GM21526 (cell line): ENCODE data around the gene DBP.

ENCODE experiments used
- ATAC-seq: cut with Tn5 transposase; IDR thresholded peaks from one replicate; pipeline ENCODE4 v1.9.1; 2021; ENCODE audit warnings: moderate library complexity; ENCODE audit not compliant: unreplicated experiment, low FRiP score

DBP gene

DNA sequence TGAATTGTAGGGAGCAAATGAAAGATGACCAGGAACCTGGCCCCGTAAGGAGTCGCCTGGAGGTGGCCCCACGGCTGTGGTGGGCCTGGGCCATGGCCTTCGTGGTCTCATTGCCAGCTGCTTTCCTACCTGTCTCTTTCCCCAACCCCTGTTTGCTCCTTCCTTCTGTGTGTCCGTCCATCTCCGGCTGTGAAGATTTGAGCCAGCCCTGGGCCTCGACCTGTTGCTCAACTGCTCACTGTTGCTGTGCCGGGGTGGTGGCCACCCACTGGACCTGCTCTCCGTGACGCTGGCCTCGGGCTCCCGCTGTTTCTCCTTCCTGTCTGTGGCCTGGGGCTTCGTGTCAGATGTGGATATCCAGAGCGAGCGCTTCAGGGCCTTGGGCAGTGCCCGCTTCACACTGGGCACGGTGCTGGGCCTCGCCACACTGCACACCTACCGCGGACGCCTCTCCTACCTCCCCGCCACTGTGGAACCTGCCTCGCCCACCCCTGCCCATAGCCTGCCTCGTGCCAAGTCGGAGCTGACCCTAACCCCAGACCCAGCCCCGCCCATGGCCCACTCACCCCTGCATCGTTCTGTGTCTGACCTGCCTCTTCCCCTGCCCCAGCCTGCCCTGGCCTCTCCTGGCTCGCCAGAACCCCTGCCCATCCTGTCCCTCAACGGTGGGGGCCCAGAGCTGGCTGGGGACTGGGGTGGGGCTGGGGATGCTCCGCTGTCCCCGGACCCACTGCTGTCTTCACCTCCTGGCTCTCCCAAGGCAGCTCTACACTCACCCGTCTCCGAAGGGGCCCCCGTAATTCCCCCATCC lies 8.5 kb downstream of the DBP start:
- no peak for ATAC-seq

DNA sequence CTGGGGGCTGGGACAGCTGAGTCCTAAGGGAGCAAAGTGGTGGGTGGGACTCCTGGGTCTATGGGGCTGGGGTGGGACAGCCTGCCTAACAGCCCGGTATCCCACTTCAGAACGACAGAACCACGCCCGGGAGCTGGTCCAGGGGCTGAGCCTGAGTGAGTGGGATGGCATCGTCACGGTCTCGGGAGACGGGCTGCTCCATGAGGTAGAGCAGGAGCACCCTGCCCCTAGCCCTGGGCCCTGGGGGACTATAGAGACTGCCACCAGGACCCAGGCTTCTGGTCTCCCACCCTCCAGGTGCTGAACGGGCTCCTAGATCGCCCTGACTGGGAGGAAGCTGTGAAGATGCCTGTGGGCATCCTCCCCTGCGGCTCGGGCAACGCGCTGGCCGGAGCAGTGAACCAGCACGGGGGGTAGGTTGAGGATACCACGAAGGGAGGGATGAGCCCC lies 9.3 kb downstream of the DBP start:
- no peak for ATAC-seq

DNA sequence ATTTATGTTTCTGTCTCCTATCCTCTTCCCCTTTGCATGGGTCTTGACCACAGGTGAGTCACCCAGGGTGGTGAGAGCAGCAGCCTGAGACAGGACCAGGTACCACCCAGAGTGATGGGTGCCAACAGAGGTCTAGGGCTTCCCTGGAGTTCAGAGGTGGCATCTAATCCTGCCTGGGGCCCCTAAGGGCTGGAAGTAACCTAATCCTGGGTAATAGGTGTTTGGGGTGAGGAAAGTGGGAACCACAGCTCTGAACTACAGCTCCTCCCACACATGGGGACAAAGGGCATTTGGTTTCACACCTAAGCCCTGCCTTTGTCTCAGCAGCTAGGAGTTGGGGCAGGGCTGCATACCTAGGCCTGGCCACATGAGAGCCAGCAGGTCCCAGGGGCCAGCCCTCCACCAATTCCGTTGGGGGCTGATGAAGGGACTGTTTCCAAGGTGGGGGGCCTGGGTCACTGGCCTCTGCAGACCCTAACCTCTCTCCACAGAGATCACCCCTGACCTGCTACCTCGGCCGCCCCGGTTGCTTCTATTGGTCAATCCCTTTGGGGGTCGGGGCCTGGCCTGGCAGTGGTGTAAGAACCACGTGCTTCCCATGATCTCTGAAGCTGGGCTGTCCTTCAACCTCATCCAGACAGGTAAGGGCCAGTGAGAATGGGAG lies 9.8 kb downstream of the DBP start:
- ATAC-seq = no peak

DNA sequence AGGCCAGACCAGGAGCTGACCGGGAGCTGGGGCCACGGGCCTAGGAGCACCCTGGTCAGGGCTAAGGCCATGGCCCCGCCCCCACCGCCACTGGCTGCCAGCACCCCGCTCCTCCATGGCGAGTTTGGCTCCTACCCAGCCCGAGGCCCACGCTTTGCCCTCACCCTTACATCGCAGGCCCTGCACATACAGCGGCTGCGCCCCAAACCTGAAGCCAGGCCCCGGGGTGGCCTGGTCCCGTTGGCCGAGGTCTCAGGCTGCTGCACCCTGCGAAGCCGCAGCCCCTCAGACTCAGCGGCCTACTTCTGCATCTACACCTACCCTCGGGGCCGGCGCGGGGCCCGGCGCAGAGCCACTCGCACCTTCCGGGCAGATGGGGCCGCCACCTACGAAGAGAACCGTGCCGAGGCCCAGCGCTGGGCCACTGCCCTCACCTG lies 11.3 kb downstream of the DBP start:
- ATAC-seq = no peak

DNA sequence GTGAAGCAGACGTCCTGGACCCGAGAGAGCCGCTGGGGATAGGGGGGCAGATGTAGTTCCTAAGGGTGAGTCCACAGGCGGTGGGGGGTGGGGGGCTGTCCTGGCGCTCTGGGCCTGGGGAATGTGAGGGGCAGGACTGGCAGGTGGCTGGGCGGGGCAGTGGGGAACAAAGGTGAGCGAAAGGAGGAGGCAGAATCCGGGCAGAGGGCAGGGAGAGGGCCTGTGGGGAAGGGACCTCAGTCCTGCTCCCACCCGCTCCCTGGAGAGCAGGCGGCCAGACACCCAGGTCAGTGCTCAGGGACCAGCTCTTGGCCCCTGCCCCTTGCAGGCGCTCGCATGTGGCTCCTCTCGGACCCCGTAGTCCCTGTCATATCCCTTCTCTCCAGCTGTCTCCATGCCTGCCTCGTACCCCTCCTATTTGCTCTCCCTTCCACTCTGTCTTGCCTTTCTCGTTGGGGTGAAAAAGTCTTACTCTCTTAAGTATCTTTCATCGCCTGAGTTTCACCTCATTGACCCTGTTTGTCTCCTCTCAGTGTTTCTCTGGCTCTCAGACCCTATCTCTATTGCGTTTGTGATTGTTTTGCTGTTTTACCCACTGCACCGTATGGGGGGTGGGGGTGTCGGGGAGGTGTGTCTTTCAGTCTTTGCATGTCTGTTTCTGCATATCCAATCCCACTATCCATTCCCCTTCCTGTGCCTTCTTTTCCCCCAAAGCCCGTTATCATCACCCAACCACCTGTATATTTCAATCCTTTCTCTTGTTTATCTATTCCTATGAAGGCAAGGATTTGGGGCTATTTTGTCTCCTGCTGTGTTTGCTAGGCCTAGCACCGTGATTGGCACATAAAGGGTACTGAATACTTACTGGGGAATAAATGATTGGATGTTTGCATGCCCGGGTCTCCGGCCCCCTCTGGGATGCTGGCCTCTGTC lies 12.1 kb downstream of the DBP start:
- no peak for ATAC-seq

DNA sequence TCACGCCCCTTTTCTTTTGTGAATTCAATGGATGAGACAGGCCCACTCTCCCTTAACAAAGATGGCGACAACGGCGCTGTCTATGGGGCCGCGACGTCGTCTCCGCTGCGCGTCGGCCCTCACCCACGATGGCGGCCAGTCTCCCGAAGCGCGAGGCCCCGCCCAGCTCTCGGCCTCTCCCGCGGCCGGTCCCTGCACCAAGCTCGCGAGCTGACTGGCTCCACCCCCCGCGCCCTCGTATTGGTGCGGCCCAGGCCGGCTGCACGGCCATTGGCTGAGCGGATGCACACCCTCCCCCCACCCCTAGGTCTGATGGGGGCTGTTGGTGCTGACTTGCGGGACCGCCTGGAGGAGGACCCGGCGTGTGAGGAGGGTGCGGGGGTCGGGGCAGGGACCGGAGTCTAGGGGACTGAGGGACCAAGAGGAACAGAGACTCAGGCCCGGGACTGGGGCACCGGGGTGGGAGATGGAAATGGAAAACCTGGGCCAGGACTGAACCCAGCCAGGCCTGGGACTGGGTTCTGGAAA lies 13.0 kb downstream of the DBP start:
- peak; percentile 51 for ATAC-seq

DNA sequence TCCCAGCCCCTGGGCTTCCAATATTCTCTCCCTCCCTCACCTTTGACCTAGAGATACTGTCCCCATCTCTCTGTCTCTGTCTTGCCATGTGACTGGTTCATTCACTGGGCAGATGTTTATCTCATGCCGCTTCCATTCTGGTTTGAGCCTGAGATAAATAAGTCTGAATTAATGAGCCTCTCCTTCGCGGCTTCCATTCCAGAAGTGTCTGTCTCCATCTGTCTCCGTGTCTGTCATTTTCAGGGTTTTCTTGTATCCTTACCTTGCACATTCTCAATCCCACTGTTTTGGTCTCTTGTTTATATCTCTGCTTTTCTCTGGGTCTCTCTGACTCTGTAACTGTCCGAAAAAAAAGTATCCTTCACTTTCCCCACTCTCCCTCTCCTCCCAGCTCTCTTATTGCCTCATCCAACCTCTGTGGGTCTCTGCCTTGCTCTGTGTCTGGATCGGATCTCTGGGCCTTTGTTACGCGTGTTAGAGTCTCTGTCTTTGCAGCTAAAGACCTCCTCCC lies 13.6 kb downstream of the DBP start:
- ATAC-seq = no peak

DNA sequence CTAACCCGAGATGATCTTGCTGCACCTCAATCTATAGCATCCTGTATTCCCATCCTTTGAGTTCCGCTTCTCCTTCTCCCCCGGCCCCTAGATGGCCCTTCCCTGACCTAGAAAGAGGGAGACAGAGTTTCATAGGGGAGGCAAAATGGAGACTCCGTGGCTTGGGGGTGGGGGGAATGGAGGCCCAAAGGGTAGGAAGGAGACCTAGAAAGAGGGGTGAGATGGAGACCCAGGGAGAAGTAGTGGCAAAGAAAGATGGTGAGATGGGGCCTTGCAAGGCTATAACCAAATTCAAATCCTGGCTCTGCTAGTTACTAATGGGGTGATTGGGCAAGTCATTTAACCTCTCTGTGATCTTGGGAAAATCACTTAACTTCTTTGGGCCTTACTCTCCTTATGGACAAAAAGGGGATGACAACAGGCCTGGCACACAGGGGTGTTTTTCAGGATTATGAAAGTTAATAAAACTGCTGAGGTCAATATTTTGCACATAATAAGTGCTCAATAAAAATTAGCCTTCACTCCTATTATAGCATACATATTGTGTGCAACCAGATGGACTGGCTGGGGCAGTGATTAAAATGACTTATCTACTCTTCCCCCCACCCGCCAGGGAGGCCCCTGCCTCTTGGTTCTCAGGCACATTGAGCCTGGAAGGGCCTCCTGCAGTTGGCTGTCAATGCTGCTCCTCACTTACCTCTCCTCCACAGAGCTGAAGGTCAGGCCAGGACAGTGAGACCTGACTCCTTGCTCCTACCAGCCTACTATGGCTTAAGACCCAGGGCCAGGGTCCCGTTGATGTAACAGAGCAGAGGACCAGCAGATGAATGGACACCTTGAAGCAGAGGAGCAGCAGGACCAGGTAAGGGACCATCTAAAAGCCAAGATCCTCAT lies 17.2 kb downstream of the DBP start:
- ATAC-seq = no peak

DNA sequence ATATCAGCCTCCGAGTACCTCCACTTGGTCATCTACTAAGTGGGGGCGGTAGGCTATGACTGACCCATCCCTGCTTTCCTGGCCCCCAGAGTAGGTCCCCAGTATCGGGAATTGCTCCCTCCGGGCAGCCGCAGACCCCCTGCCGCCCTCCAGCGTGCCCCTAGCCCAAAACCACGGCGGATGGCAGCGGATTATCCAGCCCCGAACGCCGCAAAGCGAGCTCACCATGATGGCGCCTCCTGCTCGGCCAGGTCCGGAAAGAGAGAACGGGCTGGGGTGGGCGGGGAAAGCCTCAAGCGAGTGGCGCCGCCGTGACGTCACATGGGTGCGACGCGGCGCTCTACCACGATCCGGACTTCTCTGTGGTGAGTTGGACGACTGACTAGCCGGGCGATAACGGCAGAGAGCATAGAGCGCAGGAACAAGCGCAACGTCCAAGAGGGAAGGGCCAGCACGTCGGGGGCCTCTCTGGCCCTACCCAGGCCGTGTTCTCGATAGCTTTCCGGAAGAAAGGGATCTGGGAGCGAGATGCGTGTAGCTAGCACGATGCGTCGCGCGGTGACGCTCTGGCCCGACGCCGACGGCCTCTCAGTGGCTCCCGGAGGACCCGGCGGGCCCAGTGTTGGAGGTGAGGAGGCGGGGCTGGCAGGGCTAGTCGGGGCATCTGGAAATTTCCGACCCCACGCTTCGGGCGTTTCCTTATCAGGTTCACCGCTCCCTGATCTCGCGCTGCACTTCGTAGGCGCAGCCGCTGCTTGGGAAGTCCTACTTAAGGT lies 18.1 kb downstream of the DBP start, which contains the start of the genes RPL18 and SPHK2:
Gene RPL18, minus strand, starts transcription at position 263 of the 776 bp plus-strand sequence. Its CDS starts 35 bp downstream, at position 228.
Gene SPHK2, plus strand, starts transcription at position 591 of the 776 bp plus-strand sequence. CDS start 1,009 bp downstream, outside the sequence.
- ATAC-seq = peak; percentile 65

DNA sequence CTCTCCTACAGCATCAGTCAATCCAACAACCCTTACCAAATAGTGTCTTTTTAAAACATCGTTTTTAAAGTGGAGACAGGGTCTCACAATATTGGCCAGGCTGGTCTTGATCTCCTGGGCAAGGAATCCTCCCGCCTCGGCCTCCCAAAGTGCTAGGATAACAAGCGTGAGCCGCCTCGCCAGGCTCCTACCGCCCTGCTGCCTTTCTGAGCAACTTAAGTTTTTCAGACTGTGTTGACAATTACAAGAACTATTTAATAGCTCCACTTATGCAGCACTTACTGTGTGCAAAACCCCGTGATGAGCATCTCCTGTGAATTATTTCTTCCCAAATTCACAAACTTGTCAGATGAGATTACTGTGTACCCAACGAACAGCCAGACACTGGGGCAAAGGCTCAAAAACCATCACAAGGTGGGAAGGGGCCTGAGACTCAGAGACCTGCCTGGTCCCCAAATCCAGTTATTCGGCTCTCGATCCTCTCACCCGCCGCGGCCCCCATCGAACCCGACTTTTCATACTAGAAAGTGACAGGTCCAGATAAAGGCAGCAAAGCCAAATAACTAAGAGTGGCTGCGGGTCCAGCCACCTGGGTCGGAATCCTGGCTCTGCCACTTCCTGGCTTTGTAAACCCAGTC lies 18.8 kb downstream of the DBP start:
- no peak for ATAC-seq

DNA sequence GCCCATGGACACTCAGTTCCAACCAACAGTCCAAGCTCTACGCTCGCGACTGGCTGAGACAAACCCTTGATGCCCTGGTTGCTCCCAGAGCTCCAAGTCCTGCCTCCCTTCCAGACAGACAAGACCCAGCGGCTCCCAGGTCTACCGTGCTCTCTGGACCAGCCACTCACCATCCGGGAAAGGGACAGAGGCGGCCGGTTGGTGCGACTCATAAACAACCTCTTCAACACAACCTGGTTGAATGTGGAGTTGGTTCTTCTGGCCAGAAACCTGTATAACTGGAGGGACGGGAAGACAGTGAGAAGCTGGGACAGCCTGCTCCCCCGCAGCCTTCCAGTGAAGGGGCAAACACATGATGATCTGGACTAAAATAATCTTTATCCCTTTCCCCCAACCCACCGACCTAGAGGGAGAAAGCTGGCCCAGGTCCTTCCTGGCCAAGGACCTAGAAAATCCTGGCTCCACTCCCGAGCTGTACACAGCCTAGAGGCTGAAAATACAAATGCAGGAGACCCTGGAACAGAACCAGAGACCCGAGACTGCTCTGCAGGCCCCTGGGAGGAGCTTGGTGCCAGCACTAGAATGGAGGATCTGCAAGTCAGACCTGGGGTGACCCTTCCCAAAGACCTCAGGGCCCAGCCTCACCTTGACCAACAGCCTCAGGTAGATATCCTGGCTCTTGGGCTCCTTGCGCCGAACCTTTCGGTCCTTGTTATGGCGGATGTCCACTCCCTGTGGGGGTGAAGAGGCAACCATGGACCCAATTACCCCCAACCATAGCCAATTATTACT lies 19.8 kb downstream of the DBP start:
- no peak for ATAC-seq

DNA sequence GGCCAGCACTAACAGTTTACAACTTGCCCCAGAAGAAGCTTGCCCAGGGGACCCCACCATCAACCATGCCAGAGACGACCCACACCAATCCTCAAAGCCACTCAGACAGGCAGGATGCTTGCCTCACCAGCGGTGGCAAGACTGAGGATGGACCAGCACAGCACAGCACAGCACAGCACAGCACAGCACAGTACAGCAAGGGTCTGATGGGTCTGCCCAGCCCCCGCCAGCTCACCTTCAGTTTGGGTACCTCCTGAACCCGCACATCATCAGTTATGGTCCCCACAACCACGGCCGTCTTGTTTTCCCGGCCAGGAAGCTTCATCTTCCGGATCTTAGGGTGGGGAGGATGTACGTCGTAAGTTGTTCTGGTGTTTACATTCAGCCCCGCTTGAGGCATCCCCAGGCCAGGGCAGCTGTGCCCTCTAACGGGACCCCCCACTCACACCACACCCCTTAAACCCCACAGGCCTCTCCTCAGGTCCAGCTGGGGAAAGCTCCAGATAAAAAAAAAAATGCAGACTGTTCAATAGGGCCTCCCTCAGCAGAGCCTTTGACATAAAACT lies 20.6 kb downstream of the DBP start:
- ATAC-seq = no peak

DNA sequence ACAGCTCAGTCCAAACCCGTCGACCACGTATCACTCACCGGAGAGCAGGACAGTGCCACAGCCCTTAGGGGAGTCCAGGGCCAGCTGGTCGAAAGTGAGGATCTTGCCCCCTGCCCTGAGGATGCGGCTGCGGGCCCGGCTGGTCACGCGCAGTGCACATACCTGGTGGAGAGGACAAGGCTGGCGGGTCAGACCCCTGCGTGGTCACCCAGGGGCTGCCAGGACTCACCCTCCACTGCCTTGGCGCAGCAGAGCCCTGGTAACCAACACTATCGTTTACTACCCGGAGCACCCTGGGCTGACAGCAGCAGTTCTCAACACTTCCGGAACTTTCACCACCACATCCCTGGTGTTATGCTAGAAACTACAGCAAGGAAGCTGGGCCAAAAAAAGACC lies 21.1 kb downstream of the DBP start:
- no peak for ATAC-seq

DNA sequence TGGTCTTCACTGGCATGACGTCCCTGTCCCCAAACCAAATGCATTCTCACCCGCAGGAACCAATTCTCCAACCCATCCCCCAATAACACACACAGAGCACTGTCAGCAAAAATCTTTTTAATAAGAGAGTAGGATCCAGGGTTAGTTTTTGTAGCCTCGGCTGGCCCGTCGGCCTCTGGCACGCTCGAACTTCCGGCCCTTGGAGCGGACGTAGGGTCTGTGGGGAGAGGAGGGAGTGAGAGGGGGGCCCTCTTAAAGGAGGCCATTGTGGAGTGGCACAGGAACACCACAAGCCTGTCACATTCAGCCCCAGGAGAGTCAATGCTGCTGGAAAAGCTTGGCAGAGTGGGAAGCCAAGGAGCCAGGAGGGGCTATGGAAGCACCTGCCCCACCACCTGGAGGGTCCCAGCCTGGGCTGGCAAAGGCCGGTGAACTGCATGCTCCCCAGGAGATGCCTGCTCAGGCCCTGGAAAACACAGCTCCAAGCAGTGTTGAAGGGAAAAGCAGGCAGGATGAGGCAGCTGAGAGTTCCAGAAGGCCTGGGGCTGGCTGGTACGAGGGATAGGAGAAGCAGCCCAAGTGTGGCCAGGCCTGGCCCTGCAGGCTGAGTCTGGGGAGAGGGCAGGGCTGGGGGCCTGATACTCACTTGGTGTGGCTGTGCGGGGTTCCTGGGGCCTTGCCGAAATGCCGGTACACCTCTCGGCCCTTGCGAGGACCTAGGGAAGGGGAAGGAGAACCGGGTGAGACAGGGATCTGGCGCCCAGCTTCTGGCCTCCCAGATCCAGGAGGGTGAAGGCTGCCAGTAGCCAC lies 21.7 kb downstream of the DBP start:
- no peak for ATAC-seq

DNA sequence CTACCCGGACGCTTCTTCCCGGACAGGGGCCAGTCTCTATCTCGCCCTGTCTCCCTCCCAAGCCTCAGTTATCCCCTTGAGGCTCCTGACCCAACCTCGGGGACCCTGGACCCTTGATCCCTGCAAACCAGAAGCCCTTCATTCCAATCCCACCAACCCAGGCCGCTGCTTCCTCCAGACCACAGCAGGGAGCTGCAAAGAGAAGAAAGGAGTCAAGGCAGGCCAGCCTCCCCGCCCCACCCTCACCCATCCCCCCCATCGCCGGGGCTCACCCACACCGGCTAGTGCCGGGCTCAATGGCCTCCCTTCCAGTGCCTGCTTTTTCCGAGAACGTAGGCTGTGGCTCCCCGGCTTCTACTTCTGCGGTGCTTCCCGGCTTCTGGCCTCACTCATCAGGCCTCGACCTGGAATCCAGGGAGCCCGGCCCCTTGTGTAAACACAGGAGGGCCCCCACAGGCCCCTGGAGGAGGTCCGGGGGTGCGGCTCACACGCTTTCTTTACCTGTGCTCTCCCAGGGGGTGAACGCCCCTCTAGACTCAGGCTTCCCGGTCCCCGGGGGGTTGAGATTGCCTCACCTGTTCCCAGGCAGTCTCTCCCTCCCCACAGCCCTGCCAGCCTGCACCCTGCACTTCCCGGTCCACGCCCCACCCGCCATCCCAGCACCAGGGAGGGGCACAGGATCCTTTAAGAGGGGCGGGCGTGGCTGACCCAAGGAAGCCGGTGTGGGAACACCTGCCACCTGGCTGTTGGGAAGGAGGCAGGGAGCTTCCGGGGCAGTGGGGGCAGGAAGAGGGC lies 22.5 kb downstream of the DBP start, which contains the start of gene FAM83E:
Gene FAM83E, minus strand, starts transcription at position 641 of the 795 bp plus-strand sequence. CDS start 1,704 bp downstream, outside the sequence.
- no peak for ATAC-seq
